SK-N-SH (cell line): ENCODE data around the gene ANKRD12.

ENCODE experiments used
- CTCF ChIP-seq: fragments of 200-600 bp; sonication (generic); IDR thresholded peaks from 2 replicates; pipeline ENCODE4 v1.6.1; 2017; ENCODE audit warnings: antibody characterized with exemption, mild to moderate bottlenecking, moderate library complexity
- EP300 ChIP-seq, 2 experiments: IDR thresholded peaks; 2 replicates each; pipeline versions ENCODE4 v1.4.0 to v1.6.1; 2012; ENCODE audit warnings: borderline replicate concordance in 1 of 2, low read depth in 1 of 2, low read length in 1 of 2
- FOXM1 ChIP-seq: IDR thresholded peaks from 2 replicates; pipeline ENCODE4 v1.4.0; 2012; ENCODE audit warnings: low read depth, mild to moderate bottlenecking
- GABPA ChIP-seq: IDR thresholded peaks from 2 replicates; pipeline ENCODE4 v1.4.0; 2012; ENCODE audit warnings: low read depth, mild to moderate bottlenecking
- GATA2 ChIP-seq: sonication (generic); formaldehyde crosslinking; IDR thresholded peaks from 2 replicates; pipeline ENCODE4 v1.5.0; 2020; ENCODE audit warnings: mild to moderate bottlenecking, missing genetic modification reagents
- JUND ChIP-seq: IDR thresholded peaks from 2 replicates; pipeline ENCODE4 v1.4.0; 2012
- MXI1 ChIP-seq: IDR thresholded peaks from 2 replicates; pipeline ENCODE4 v1.6.1; 2012; ENCODE audit warnings: mild to moderate bottlenecking, low read depth, low read length, improper control_type of control experiment
- PBX3 ChIP-seq: IDR thresholded peaks from 2 replicates; pipeline ENCODE4; 2012
- POLR2AphosphoS5 ChIP-seq: IDR thresholded peaks from 2 replicates; pipeline ENCODE4 v1.6.1; 2012; ENCODE audit warnings: low read depth, low read length
- REST ChIP-seq: IDR thresholded peaks from 2 replicates; pipeline ENCODE4 v1.6.1; 2012; ENCODE audit warnings: mild to moderate bottlenecking, low read depth, low read length, moderate library complexity
- RFX5 ChIP-seq: IDR thresholded peaks from 2 replicates; pipeline ENCODE4 v1.6.1; 2012; ENCODE audit warnings: mild to moderate bottlenecking, improper control_type of control experiment, low read length
- SIN3A ChIP-seq: IDR thresholded peaks from 2 replicates; pipeline ENCODE4 v1.6.1; 2012; ENCODE audit warnings: low read depth, mild to moderate bottlenecking, low read length, moderate library complexity, borderline replicate concordance
- USF2 ChIP-seq: fragments of 150-350 bp; IDR thresholded peaks from 2 replicates; pipeline ENCODE4 v1.6.1; 2017; ENCODE audit warnings: antibody characterized with exemption, low read length, low read depth, borderline replicate concordance

- no peak for TF ChIP-seq JUND
- no peak for TF ChIP-seq CTCF
- TF ChIP-seq USF2, result no peak
- TF ChIP-seq EP300 (IDR thresholded peaks at IDR 0.05; ENCODE audit: borderline replicate concordance in 1 of 2, low read depth in 1 of 2, low read length in 1 of 2), result no peak
- no peak for TF ChIP-seq RFX5
- TF ChIP-seq REST, result no peak
- TF ChIP-seq SIN3A, result no peak
- TF ChIP-seq MXI1, result no peak
- no peak for TF ChIP-seq GABPA
- TF ChIP-seq GATA2 (CRISPR knock-in tag), result no peak
- TF ChIP-seq POLR2AphosphoS5, result no peak
- TF ChIP-seq FOXM1, result no peak
- no peak for TF ChIP-seq PBX3
These were observed 101.4 kb downstream of the ANKRD12 start for GRCh38 chr18:9237981-9238380.
